ENCODE measurements around the gene SIRT5. TPM values are rescaled to one million over a fixed set of nuclear protein-coding genes. Genes with fewer than 3 reads are reported as not detected.

SIRT5 gene
- total and polyA plus RNA-seq, 2 experiments from 2014 or later, result 9.8 to 13.1 TPM

DNA sequence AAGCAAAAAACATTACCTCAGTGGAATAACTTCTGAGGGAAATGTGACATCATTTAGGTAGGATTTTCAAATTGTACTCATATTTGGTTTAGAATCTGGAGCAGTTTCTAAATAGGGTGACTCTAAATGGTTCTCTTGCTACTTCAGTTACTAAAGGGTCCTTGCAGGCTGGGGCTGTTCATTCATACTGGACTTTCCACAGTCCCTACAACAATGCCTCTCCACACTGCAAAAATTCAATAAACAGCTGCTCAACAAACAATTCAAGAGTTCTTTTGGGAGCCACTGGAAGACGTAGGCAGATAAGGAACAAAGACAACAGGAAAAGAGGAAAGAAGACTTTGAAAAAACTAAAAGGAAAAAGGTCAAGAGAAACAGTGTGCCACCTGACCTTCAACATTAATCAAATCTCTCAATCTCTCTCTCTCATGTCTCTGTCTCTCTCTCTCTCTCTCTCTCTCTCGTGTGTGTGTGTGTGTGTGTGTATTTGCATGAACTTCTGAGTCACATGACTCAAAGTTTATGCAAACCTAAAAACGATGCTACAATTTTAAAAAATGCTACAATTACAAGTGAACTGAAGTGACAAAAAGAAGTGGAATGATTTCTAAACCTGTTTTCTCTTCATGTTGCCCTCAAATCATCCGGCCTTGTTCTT lies 55.2 kb downstream of the SIRT5 start (continued):
- TF ChIP-seq JUNB (IDR thresholded peaks at IDR 0.05; ENCODE audit: unreplicated experiment) (no peak), ZNF114 (CRISPR knock-in tag; IDR thresholded peaks at IDR 0.05) (no peak), CREB1 (CRISPR knock-in tag; IDR thresholded peaks at IDR 0.05; ENCODE audit: low read depth) (no peak)
- TF ChIP-seq, protein P1, sequence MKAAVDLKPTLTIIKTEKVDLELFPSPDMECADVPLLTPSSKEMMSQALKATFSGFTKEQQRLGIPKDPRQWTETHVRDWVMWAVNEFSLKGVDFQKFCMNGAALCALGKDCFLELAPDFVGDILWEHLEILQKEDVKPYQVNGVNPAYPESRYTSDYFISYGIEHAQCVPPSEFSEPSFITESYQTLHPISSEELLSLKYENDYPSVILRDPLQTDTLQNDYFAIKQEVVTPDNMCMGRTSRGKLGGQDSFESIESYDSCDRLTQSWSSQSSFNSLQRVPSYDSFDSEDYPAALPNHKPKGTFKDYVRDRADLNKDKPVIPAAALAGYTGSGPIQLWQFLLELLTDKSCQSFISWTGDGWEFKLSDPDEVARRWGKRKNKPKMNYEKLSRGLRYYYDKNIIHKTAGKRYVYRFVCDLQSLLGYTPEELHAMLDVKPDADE (IDR thresholded peaks at IDR 0.05), result no peak
- TF ChIP-seq, protein P2, sequence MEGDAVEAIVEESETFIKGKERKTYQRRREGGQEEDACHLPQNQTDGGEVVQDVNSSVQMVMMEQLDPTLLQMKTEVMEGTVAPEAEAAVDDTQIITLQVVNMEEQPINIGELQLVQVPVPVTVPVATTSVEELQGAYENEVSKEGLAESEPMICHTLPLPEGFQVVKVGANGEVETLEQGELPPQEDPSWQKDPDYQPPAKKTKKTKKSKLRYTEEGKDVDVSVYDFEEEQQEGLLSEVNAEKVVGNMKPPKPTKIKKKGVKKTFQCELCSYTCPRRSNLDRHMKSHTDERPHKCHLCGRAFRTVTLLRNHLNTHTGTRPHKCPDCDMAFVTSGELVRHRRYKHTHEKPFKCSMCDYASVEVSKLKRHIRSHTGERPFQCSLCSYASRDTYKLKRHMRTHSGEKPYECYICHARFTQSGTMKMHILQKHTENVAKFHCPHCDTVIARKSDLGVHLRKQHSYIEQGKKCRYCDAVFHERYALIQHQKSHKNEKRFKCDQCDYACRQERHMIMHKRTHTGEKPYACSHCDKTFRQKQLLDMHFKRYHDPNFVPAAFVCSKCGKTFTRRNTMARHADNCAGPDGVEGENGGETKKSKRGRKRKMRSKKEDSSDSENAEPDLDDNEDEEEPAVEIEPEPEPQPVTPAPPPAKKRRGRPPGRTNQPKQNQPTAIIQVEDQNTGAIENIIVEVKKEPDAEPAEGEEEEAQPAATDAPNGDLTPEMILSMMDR (conservative IDR thresholded peaks at IDR 0.05; ENCODE audit: low read depth in 2 of 2), result no peak

DNA sequence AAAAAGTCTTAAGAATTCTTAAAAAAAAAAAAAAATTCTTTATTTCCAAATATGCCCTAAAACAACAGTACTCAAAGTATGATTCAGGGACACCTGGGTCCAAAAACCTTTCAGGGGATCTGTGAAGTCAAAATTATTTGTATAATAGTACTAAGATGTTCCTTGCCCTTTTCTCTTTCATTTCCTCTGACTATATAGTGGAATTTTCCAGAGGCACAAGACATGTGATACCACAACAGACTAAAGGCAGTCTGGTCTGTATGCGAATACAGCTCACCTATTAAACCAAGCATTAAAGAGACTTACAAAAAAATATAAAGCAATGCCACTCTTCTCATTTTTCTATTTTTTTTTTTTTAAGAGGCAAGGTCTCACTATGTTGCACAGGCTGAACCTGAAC lies 56.1 kb downstream of the SIRT5 start:
- Histone ChIP-seq H3K36me3 (ENCODE audit: insufficient read depth) (0 out of 2 replicates have a peak, but pooled peaks cover 3% of the 10 kb centered on the region), H3K9me2 (ENCODE audit: insufficient read depth) (no peaks in the 10 kb centered on the region), H3K79me2 (replicated peaks; ENCODE audit: insufficient read depth) (no peaks in the 10 kb centered on the region), H3K4me1 (ENCODE audit: insufficient read depth) (peaks cover 6% of the 10 kb centered on the region), H3F3A (replicated peaks; ENCODE audit: low read depth) (no peaks in the 10 kb centered on the region), H4K20me1 (replicated peaks; ENCODE audit: insufficient read depth) (no peaks in the 10 kb centered on the region), H3K27ac (ENCODE audit: low read depth) (no peak overlapping the region), H3K4me3 (no peak overlapping the region), H3K27me3 (ENCODE audit: insufficient read depth) (no peaks in the 10 kb centered on the region), H2AFZ (no peak overlapping the region), H3K4me2 (no peak overlapping the region)
- Mint-ChIP-seq H3K4me1 (peaks cover 12% of the 10 kb centered on the region), H3K4me3 (no peak overlapping the region), H3K27ac (no peak overlapping the region), H3K36me3 (ENCODE audit: low read depth) (peaks cover 31% of the 10 kb centered on the region), H3K9me3 (no peaks in the 10 kb centered on the region), H3K27me3 (ENCODE audit: insufficient read depth, low read depth, poor library complexity) (peaks cover 1% of the 10 kb centered on the region)
- TF ChIP-seq POLR2AphosphoS5 (IDR thresholded peaks at IDR 0.05; ENCODE audit: low read depth) (no peak), ZNF331 (CRISPR knock-in tag; IDR thresholded peaks at IDR 0.05; ENCODE audit: low read depth) (no peak), STAT1 (IDR thresholded peaks at IDR 0.05; ENCODE audit: unreplicated experiment) (no peak)
- DNase-seq (ENCODE audit: low spot score), result no peak
- ATAC-seq, result no peak

DNA sequence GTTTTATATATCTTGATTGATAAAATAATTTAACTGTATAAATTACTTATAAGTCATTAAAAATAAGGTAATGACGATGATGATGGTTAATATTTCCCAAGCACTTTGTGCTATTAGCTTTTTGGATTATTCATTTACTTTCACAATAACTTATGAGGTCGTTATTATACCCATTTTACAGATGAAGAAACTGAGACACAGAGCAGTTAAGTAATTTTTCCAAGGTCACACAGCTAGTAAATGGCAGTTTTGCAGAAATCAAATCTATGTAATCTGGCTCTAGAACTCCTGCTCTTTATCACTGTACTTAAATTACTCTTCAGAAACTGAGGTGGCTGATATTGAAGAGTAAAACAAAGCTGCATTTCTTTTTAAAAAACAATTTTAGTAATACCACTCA lies 58.9 kb downstream of the SIRT5 start:
- H3K4me1 Mint-ChIP-seq, result peaks cover 38% of the 10 kb centered on the region
- H4K20me1 ChIP-seq (replicated peaks; ENCODE audit: insufficient read depth), result no peaks in the 10 kb centered on the region
- no peak for DNase-seq (ENCODE audit: low spot score)
- H3K4me3 Mint-ChIP-seq, result no peak overlapping the region
- H2AFZ ChIP-seq, result no peak overlapping the region
- H3K4me3 ChIP-seq, result no peak overlapping the region
- no peak overlapping the region for H3K27ac ChIP-seq (ENCODE audit: low read depth)
- no peak overlapping the region for H3K4me2 ChIP-seq
- H3K27me3 ChIP-seq (ENCODE audit: insufficient read depth), result no peaks in the 10 kb centered on the region
- no peaks in the 10 kb centered on the region for H3F3A ChIP-seq (replicated peaks; ENCODE audit: low read depth)
- H3K36me3 ChIP-seq (ENCODE audit: insufficient read depth), result 0 out of 2 replicates have a peak, but pooled peaks cover 3% of the 10 kb centered on the region
- no peak for TF ChIP-seq STAT1 (IDR thresholded peaks at IDR 0.05; ENCODE audit: unreplicated experiment)
- no peak for TF ChIP-seq EZH2 (IDR thresholded peaks at IDR 0.05; ENCODE audit: low read depth, unreplicated experiment)
- no peak for TF ChIP-seq JUNB (IDR thresholded peaks at IDR 0.05; ENCODE audit: unreplicated experiment)
- no peak for TF ChIP-seq CREB1 (CRISPR knock-in tag; IDR thresholded peaks at IDR 0.05; ENCODE audit: low read depth)
- TF ChIP-seq, protein P3, sequence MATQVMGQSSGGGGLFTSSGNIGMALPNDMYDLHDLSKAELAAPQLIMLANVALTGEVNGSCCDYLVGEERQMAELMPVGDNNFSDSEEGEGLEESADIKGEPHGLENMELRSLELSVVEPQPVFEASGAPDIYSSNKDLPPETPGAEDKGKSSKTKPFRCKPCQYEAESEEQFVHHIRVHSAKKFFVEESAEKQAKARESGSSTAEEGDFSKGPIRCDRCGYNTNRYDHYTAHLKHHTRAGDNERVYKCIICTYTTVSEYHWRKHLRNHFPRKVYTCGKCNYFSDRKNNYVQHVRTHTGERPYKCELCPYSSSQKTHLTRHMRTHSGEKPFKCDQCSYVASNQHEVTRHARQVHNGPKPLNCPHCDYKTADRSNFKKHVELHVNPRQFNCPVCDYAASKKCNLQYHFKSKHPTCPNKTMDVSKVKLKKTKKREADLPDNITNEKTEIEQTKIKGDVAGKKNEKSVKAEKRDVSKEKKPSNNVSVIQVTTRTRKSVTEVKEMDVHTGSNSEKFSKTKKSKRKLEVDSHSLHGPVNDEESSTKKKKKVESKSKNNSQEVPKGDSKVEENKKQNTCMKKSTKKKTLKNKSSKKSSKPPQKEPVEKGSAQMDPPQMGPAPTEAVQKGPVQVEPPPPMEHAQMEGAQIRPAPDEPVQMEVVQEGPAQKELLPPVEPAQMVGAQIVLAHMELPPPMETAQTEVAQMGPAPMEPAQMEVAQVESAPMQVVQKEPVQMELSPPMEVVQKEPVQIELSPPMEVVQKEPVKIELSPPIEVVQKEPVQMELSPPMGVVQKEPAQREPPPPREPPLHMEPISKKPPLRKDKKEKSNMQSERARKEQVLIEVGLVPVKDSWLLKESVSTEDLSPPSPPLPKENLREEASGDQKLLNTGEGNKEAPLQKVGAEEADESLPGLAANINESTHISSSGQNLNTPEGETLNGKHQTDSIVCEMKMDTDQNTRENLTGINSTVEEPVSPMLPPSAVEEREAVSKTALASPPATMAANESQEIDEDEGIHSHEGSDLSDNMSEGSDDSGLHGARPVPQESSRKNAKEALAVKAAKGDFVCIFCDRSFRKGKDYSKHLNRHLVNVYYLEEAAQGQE (IDR thresholded peaks at IDR 0.05; ENCODE audit: unreplicated experiment), result no peak
- no peak overlapping the region for H3K27ac Mint-ChIP-seq
- H3K4me1 ChIP-seq (ENCODE audit: insufficient read depth), result peaks cover 29% of the 10 kb centered on the region
- ATAC-seq, result no peak
- no peaks in the 10 kb centered on the region for H3K9me3 Mint-ChIP-seq
- peaks cover 33% of the 10 kb centered on the region for H3K36me3 Mint-ChIP-seq (ENCODE audit: low read depth)
- H3K9me2 ChIP-seq (ENCODE audit: insufficient read depth), result no peaks in the 10 kb centered on the region
- peaks cover 4% of the 10 kb centered on the region for H3K27me3 Mint-ChIP-seq (ENCODE audit: insufficient read depth, low read depth, poor library complexity)
- no peaks in the 10 kb centered on the region for H3K79me2 ChIP-seq (replicated peaks; ENCODE audit: insufficient read depth)

Data from GM23338 (cell line).